GM18526 (cell line): ENCODE data around the gene ALPK3.

ENCODE experiments used
- POLR2A ChIP-seq: IDR thresholded peaks from 3 replicates; pipeline ENCODE4 v1.6.1; 2011; ENCODE audit not compliant: insufficient read length; ENCODE audit errors: extremely low read depth

Gene ALPK3

GRCh38 chr15:84899750-84900149 is 82.6 kb downstream of the ALPK3 start:
- no peak for TF ChIP-seq POLR2A

GRCh38 chr15:84901540-84901939 is 84.4 kb downstream of the ALPK3 start:
- TF ChIP-seq POLR2A = no peak

GRCh38 chr15:84903751-84904150 is 86.6 kb downstream of the ALPK3 start:
- TF ChIP-seq POLR2A = no peak

GRCh38 chr15:84904419-84904818 is 87.3 kb downstream of the ALPK3 start:
- no peak for TF ChIP-seq POLR2A

GRCh38 chr15:84905016-84905916 is 88.1 kb downstream of the ALPK3 start:
- no peak for TF ChIP-seq POLR2A

GRCh38 chr15:84907731-84908130 is 90.6 kb downstream of the ALPK3 start:
- TF ChIP-seq POLR2A = no peak

- TF ChIP-seq POLR2A = no peak
Observed at GRCh38 chr15:84908564-84908963, 91.4 kb downstream of the ALPK3 start.

- no peak for TF ChIP-seq POLR2A
Observed at GRCh38 chr15:84909029-84909428, 91.9 kb downstream of the ALPK3 start.

- TF ChIP-seq POLR2A = no peak
Observed at GRCh38 chr15:84909782-84910181, 92.6 kb downstream of the ALPK3 start.

GRCh38 chr15:84910928-84911623 is 93.9 kb downstream of the ALPK3 start:
- TF ChIP-seq POLR2A = no peak

- TF ChIP-seq POLR2A = no peak
Observed at GRCh38 chr15:84911879-84912660, 94.9 kb downstream of the ALPK3 start.

GRCh38 chr15:84913360-84913723 is 96.2 kb downstream of the ALPK3 start:
- TF ChIP-seq POLR2A = no peak

GRCh38 chr15:84914351-84914750 is 97.2 kb downstream of the ALPK3 start:
- TF ChIP-seq POLR2A = no peak

GRCh38 chr15:84914909-84915605 is 97.9 kb downstream of the ALPK3 start:
- no peak for TF ChIP-seq POLR2A

GRCh38 chr15:84915606-84915958 is 98.4 kb downstream of the ALPK3 start:
- TF ChIP-seq POLR2A = no peak
